Measurements from ENCODE around the gene MAN1A1.

GRCh38 chr6:119137194-119138072 lies 212.1 kb downstream of the MAN1A1 start:
- TF ChIP-seq CTCF (IDR thresholded peaks at IDR 0.05; ENCODE audit: low read length) (no peak), EZH2phosphoT487 (IDR thresholded peaks at IDR 0.05; ENCODE audit: low read length) (no peak)

Measured in MM.1S (cell line).